ENCODE measurements around the gene THAP2.

THAP2 gene

DNA sequence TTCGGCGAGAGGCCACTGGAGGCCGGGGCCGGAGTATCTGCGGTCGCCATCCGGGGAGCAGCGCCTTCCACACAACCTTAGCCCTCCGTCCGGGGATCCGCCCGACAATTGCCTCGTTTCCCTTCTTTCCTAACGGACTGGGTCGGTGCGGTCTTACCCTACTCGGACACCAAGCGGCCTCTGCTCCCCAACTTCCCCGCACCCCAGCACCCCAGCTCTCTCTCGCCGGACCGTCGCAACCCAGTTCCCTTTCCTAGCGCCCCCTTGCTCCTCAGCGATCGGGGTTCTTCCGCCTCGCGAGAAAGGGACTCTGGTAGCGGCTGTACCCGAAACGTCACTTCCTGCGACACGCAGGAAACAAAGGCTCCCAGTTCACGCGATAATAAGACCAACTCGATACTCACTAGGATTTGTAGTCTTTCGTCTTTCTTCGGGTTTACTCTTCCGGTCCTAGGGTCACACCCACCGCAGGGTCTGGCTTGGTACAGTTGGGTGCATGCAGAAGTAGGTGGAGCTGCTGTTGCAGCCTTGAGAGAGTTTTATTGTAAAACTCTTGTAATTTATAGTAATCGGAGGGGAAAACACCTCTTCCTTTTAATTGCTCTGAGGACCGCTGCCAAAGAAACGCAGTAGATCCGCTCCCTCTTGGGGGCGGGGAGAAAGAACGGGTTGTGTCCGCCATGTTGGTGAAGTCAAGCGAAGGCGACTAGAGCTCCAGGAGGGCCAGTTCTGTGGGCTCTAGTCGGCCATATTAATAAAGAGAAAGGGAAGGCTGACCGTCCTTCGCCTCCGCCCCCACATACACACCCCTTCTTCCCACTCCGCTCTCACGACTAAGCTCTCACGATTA is at the start of gene THAP2, which contains the start of gene ZFC3H1:
THAP2 (plus strand) TSS at position 741 of the 850 bp plus-strand sequence. CDS start 209 bp downstream, outside the sequence.
ZFC3H1 (minus strand) TSS at position 288 of the 850 bp plus-strand sequence; CDS start at position 50, 238 bp downstream.
- DNase-seq: peak; percentile 99

DNA sequence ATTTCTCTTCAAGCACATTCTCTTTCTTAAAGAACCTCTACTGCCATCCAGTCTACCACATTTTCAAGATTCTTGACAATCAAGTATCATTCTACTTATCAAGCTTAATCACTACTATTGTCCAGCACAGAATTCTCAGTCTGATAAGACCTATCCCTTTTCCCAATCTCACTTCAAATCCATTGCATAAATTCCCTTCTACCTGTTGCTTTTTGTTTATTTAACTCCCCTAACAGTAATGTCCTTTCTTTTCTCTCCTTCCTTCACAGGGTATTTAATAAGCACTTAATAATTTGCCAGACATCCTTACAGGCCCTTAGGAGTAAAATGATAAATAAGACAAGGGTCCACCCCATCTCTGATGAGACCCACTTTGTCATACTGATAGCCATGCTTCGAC is 42.2 kb upstream of the THAP2 start:
- no peak for DNase-seq

DNA sequence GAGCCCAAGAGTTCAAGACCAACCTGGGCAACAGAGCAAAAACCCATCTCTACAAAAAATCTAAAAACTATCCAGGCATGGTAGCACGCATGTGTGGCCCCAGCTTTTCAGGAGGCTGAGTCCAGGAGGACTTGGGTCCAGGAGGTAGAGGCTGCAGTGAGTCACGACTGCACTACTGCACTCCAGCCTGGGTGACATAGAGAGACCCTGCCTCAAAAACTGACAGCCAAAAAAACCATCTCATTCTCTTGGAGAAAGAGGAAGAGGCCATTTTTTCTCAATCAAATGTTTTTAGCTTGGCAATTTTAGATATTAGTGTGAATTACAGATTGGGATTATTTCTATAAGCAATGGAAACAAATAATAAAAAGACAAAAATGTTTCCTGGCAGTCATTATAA is 38.6 kb upstream of the THAP2 start:
- no peak for DNase-seq

DNA sequence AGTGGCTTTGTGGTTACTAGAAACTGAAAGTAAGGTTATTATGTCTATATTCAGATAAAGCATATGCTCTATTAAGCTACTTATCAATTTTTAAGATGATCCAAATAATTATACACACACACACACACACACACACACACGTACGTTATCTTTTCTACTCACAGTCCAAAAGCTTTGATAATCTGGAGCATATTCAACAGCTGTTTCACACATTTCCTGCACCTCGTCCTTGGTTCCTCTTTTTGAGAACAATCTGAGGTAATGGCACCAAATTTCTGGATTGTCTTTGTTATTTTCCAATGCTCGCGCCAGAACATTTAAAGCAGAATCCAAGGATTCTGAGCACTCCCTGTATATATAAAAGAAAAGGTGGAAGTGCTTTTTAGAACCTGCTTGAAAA is 38.0 kb upstream of the THAP2 start:
- DNase-seq: no peak

DNA sequence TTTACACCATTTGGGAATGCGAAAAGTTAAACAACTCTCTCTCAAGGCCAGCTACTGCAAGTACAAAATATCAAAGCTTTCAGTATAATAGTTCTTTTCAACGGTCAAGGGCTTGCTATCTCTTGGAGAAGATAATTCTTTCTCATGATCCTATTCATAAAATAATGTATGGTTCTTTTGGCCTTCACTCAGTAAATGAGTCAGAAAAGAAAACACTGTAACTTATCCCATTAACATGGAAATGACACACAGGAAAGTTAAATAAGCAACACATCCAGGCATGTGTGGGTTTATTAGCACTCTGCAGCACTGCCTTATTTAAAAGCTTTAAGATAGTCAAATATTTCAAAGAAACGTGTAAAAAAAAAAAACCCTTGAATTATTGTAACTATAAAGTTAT is 37.3 kb upstream of the THAP2 start:
- no peak for DNase-seq

DNA sequence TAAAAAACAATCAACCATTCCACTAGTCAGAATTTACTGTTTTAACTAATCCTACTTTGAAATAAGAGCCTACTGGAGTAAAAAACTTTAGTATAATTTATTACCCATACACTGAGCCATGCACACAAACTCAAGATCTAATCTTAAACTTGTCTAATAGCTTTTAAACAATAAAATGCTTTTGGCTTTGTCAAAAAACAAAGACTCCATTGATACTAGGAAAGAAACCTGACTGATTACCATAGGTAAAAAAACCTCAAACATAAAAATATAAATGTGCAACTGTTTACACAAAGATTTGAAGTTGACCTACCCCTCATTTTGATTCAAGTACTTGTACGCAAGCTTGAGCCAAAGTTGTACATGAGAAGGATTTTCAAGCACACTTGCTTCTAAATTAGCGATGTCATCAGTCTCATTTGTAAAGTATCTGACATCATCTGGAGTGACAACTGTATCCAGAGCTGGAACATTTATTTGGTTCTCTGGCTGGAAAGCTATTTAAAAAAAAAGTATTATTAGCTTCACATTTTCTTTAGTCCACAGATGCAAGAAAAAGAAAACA is 36.6 kb upstream of the THAP2 start:
- DNase-seq: no peak

DNA sequence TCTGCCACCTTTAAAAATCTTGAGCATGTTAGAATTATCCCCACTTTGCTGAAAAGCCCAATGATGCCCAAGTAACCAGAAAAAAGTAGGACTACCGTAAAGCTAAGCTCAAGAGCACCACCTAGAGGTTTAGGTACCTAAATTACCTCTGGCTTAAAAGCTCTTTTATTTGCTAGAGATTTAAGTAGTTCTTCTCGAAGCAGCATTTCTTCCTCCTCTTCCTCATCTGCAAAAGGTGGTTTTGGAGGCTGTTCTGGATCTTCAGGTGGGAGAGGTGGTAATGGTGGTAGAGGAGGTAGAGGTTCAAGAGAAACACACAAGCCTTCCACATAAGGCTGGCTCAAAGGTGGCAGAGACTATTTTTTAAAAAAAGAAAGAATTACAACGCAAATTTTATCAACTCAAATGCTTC is 27.4 kb upstream of the THAP2 start:
- peak; percentile 66 for DNase-seq

DNA sequence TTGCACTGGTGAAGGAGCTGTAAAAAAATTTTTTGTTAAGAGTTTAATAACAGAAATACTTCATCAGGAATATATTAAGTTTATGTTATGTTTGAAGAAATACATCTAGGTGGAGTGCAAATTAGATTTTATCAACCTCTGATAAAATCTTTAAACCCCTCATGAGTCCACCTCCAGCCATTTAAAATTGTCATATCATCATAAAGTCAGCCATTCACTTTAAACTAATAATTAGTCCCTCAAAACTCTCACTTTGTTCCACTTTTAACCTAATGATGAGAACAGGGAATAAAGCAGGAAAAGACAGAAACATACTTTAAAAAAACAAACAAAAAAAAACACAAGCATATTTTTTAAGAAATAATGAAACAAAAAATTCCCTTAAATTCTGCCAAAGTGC is 25.6 kb upstream of the THAP2 start:
- DNase-seq: no peak

DNA sequence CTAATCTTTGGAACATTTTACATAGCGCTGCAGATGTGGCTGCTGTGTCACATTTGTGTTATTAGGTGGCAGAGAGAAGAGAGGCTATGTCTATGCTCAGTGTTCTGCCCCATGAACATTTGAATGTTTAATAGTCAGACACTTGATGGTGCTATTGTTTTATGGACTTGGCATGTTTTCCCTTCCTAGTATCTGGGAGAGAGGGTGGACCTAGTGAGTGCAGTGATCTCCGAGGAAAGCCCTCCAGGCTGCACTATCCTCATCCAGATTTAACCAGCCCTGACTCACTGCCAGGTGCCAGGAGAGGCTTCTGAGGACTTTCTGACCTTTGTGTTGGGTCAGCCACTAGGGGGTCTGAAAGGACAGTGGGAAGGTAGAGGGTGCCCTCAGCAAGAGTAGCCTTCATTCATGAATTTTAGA is 24.8 kb upstream of the THAP2 start:
- DNase-seq: peak; percentile 10

DNA sequence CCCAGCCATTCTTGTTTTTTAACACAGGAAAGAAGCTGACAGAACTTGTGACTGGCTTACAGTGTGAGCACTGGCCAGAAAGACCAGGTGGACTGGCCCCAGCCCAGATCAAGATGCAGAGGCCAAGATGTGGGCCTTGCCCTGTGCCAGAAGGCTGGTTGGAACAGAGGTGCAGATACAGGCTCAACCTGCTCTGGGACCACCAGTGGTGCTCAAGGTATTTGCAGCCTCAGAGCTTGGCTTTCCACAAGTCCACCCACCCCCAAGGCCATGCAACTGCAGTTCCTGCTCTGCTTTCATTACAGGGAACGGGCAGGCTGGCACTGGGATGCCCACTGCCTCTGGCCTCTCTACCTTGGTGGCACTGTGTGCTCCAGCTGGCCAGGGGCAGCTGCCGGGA is 23.8 kb upstream of the THAP2 start:
- DNase-seq: no peak

DNA sequence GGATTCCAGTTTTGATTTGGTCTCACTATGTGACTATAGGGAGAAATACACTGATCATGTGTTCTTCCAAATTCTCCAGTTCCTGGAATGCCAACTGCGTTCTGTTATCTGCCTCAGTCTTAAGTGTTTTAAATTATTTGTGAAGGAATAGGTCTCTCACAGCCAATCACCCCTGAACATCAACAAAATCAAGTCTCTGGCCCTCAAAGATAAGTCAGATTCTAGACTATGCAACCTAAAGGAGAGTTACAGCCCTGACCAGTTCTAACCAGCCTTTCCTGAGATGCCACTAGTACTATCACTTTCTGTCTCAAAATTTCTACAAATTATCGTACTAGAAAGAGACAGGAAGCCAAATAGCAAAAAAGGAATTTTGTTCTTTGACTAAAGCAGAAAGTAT is 22.7 kb upstream of the THAP2 start:
- no peak for DNase-seq

DNA sequence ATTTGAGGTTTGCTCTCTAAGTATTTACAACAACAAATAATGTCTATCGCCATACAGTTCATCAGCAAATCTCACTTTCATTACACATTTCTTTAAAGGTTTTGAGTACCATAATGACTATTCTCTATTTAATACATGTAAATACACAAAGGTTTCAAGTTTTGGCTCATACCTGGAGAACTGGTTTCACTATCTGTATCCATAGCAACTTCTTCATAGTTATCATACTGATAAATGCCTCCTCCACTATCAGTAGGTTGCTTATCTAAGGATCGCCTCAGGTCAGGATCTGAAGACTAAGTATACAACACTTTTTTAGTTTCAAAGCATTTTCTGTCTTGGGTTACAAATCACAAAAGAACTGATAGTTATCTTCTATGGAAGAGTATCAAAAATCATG is 21.8 kb upstream of the THAP2 start:
- DNase-seq: no peak

DNA sequence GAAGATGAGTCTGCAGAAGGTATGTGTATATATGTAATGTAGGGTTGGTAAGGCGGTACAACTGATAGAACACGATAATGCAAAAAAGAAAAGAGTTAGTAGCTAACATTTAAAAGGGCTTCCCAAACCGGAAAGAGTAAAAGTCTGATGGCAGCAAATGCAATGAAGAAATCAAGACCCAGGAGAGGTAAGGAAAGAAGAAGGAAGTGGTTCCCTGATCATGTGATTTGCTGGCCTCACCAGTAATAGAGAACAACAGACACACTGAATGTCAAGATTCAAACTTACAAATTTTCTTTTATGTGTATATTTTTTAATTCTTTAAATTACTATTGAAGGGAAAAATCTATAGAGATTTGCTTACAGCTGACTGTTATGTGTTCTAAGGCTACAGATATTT is 18.8 kb upstream of the THAP2 start:
- DNase-seq: no peak

DNA sequence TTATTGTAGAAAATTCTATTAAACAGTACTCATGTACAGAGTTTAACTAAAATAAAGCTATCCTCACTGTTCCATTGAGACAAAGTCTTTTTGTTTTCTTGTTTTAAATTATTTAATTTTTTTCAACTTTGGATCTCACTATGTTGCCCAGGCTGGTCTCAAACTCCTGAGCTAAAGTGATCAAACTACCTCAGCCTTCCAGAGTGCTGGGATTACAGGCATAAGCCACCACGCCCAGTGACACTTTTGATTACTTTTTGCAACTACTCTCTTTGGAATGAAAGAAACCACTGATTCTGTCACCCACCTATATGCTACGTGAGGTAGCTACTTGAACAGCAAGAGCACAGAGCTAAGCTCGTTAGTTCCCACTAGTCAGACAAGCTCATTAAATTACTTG is 17.6 kb upstream of the THAP2 start:
- DNase-seq: no peak

DNA sequence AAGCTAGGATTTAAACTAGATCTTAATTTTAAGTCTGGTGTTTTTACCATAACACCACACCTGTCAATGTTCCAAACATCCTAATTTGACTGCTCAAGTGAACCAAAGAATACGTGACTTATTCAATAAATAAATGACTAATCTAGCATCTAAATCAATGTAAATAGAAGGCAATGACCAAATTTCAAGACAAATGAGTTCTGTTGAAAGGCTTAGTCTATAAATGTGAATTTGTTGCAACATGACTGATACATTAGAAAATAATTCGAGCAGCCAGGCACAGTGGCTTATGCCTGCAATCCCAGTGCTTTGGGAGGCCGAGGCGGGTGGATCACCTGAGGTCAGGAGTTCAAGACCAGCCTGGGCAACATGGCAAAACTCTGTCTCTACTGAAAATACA is 15.6 kb upstream of the THAP2 start:
- DNase-seq: no peak

DNA sequence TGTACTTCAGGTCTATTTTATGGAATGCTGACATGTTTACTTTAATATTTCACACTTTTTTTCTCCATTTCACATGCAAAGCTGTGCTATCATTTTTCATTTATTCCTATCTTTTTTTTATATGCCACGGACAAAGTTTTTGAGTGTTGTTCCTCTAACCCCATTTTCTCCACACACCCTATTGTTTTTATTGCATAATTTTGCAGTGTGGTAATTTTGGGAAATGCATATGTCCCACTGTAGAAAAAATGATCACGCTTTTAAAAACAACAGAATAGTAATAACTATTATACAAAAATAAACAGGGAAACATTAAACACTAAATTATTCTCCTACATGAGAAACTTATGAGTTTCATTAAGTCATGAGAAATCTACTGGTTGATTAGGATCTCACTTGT is 14.7 kb upstream of the THAP2 start:
- no peak for DNase-seq

DNA sequence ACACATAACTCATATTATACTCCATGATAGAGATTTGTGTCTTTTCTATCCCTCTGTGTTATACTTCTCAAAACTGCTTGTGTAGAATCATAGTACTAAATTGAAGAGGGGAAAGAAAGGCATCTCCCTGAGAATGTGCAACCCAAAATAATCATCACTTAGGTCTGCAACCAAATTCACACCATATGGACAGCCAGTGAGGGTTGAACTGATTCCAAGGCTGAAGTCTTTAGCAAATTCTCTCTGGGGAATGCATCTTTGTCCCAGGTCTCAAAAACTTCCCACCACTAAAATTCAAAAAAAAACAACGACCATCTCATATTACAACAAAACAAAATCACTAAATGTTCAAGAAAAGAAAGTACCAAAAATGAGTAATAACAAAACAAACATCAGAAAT is 11.4 kb upstream of the THAP2 start:
- DNase-seq: no peak

DNA sequence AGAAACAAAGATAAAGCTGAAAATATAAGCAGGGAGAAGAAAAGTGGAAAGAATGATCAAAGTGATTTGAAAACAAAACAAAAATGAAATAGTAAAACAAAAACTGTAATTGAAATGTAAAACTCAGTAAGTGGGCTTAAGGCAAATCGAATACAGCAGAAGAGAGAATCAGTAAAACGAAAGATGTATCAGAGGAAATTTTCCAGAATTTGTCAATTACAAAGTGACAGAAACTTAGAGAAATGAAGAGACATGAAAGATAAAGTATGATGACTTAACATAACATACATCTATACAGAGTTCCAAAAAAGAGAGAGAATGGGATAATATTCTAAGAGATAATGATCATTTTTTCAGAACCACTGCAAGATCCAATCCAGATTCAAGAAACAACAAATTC is 11.0 kb upstream of the THAP2 start:
- no peak for DNase-seq

DNA sequence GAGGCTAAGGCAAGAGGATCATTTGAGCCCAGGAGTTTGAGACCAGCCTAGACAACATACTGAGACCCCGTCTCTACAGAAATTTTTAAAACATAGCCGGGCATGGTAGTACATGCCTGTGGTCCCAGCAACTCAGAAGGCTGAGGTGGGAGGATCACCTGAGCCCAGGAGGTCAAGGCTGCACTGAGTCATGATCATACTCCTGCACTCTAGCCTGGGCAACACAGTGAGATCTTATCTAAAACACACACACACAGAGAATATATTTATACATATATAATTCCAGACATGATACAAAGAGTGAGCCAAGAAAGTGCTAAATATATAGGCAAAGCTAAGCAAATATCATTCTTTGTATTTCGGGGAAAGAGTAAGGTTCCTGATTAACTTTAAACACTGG is 9.9 kb upstream of the THAP2 start:
- no peak for DNase-seq

DNA sequence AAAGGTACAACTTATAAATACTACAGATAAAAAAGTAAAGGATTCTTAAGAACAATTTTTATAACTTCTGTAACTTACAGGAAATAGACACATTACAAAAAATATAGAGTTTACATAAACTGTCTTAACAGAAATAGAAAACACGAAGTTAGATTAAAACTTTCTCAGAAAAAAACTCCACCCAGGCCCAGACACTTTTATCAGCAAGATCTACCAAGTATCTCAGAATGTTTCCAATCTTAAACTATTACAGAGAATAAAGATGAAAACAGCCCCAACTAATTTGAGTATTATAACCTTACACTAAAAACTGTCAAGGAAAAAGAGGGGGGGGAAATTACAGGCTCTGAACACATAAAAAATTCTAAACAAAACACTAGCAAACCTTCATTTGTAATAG is 8.6 kb upstream of the THAP2 start:
- no peak for DNase-seq

DNA sequence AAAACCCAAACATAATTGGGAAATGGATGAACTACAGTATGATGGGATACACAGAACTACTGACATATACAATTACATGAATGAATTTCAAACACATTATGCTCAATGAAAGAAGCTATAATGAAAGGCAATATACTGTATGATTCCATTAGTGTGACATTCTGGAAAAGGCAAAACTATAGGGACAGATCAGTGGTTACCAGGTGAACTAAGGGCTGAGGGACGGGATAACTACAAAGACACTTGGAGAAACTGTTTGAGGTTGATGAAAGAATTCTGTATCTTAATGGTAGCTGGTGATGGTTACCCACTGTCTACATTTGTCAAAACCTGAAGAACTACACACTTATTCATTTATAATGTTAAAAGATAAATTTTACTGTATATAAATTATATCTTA is 8.2 kb upstream of the THAP2 start:
- no peak for DNase-seq

DNA sequence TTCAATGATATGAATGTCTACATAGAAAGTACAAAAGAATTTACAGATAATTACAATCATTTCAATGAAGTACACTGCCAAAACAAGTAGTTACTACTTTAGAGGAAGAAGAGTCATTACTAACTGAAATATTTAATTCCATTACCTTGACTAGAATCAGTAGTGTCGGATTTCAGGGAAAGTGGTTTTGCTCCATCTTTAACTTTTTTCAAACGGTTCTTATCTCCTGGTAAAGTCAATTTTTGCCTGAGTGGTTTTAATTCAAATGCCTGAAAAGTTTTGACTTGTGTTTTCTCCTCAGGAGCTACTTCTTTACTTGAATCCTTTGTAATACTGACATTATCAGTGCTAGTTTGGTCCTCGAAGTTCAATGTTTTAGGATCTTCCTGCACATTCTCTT is 7.4 kb upstream of the THAP2 start:
- no peak for DNase-seq

DNA sequence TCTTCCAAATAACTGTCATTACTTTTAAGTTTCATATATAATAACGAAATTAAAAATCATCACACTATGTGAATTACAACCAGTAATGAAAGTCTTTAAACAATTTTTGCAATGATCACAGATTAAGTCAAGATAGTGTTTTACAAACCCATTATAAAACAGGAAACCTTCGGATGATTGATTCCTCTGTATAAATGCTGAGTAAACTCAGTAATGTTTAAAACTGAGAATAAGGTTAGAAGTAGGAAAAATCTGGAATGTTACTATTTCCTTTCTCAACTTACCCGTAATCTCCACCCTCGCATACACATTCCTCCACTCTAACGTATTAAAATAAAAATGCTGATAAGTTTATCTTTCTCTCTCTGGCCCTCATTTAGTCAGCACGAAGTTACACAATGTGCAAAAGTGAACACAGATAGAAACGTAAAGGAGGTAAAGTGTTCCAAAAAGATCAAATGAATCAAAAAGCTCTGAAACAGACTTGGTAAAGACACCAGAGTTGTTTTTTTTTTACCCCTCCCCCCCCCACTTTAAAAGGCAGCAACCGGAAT is 2.0 kb upstream of the THAP2 start:
- no peak for DNase-seq

DNA sequence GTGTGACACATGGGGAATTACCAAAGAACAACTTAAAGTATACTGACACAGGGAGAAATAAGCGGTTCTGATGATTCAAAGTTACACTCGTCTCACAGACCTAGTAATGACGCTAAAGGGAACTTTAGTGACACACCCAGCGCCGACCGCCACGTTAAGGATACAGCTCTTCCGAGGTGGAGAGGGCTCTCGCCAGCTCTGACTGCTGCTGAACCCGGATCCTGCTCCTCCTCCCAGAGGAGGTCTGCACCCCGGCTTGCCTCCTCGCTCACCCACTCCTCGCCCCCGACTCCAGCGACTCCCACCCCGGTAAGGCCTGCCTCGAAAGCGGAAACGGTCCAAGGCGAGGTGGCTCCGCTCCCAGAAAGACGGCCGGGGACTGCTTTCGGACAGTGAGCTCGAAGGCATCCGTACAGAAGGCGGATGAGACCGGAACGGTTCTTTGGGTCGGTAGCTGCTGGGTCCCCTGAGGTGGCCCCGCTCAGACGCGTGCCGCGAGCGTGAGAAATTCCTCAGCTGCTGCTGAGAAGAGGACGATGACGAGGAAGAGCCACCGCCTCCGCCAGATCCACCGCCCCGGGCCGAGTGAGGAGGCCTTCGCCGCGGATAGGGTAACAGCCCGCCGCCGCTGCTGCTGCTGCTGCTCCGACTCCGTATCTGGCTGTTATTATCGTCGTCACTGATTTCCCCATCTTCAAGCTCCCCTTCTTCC is 1.1 kb upstream of the THAP2 start:
- DNase-seq: no peak

Measured in NCI-H2029 treated with DMSO at 0.1 percent for 48 hours (cell line).